Measurements from ENCODE around the gene ATXN7L2. TPM values are rescaled to one million over a fixed set of nuclear protein-coding genes. Genes with fewer than 3 reads are reported as not detected.

ATXN7L2 gene
- total RNA-seq, 2 donors from 2014 or later, result 2.7 to 3.3 TPM

GRCh38 chr1:109513110-109513710, 29.5 kb downstream of the ATXN7L2 start:
- no peak for DNase-seq (ENCODE audit: low spot score)

GRCh38 chr1:109514846-109515245, 31.1 kb downstream of the ATXN7L2 start:
- DNase-seq (ENCODE audit: low spot score), result no peak
- intact Hi-C loops (cut with DNase I), result no loop called here

More at GRCh38 chr1:109513110-109513710, 29.5 kb downstream of the ATXN7L2 start:
- intact Hi-C loops (cut with DNase I), result no loop called here

GRCh38 chr1:109516872-109517271, 33.2 kb downstream of the ATXN7L2 start:
- no peak for DNase-seq (ENCODE audit: low spot score)

GRCh38 chr1:109517337-109517736, 33.6 kb downstream of the ATXN7L2 start:
- no peak for DNase-seq (ENCODE audit: low spot score)
- intact Hi-C loops (cut with DNase I), result no loop called here

More at GRCh38 chr1:109516872-109517271, 33.2 kb downstream of the ATXN7L2 start:
- intact Hi-C loops (cut with DNase I), result no loop called here

GRCh38 chr1:109521002-109521951, 37.6 kb downstream of the ATXN7L2 start:
- no peak for DNase-seq (ENCODE audit: low spot score)
- intact Hi-C loops (cut with DNase I), result no loop called here

- DNase-seq (ENCODE audit: low spot score), result no peak
- intact Hi-C loops (cut with DNase I), result no loop called here
Observed at GRCh38 chr1:109522026-109522425, 38.3 kb downstream of the ATXN7L2 start.

- intact Hi-C loops (cut with DNase I), result no loop called here
Observed at GRCh38 chr1:109523706-109524105, 40.0 kb downstream of the ATXN7L2 start.

GRCh38 chr1:109527098-109527811, 43.5 kb downstream of the ATXN7L2 start:
- intact Hi-C loops (cut with DNase I), result no loop called here
- DNase-seq (ENCODE audit: low spot score), result no peak

More at GRCh38 chr1:109523706-109524105, 40.0 kb downstream of the ATXN7L2 start:
- DNase-seq (ENCODE audit: low spot score), result no peak

- intact Hi-C loops (cut with DNase I), result no loop called here
- DNase-seq (ENCODE audit: low spot score), result no peak
Observed at GRCh38 chr1:109527846-109528695, 44.4 kb downstream of the ATXN7L2 start.

GRCh38 chr1:109528712-109529111, 45.0 kb downstream of the ATXN7L2 start:
- no peak for DNase-seq (ENCODE audit: low spot score)
- intact Hi-C loops (cut with DNase I), result no loop called here

GRCh38 chr1:109529881-109530456, 46.3 kb downstream of the ATXN7L2 start:
- DNase-seq (ENCODE audit: low spot score), result no peak
- intact Hi-C loops (cut with DNase I), result loop anchor here (2.0 to 10.0 kb wide), 3 partner anchors 33 to 268 kb away; no protein-coding TSS in a partner anchor

GRCh38 chr1:109530457-109531087, 46.9 kb downstream of the ATXN7L2 start:
- DNase-seq (ENCODE audit: low spot score), result no peak
- intact Hi-C loops (cut with DNase I), result loop anchor here (2.0 to 10.0 kb wide), 3 partner anchors 34 to 268 kb away; no protein-coding TSS in a partner anchor

- intact Hi-C loops (cut with DNase I), result loop anchor here (2.0 to 10.0 kb wide), 3 partner anchors 35 to 269 kb away; no protein-coding TSS in a partner anchor
- no peak for DNase-seq (ENCODE audit: low spot score)
Observed at GRCh38 chr1:109531380-109531779, 47.7 kb downstream of the ATXN7L2 start.

GRCh38 chr1:109531826-109532364, 48.2 kb downstream of the ATXN7L2 start:
- no peak for DNase-seq (ENCODE audit: low spot score)
- intact Hi-C loops (cut with DNase I), result loop anchor here (2.0 to 10.0 kb wide), 4 partner anchors 35 to 270 kb away; no protein-coding TSS in a partner anchor

GRCh38 chr1:109532365-109533136, 48.8 kb downstream of the ATXN7L2 start:
- intact Hi-C loops (cut with DNase I), result loop anchor here (1.0 to 10.0 kb wide), 4 partner anchors 42 to 270 kb away; no protein-coding TSS in a partner anchor
- peak; percentile 94 for DNase-seq (ENCODE audit: low spot score)

- intact Hi-C loops (cut with DNase I), result loop anchor here (5.0 to 10.0 kb wide), 2 partner anchors 270 to 272 kb away; no protein-coding TSS in a partner anchor
- DNase-seq (ENCODE audit: low spot score), result no peak
Observed at GRCh38 chr1:109534307-109534858, 50.7 kb downstream of the ATXN7L2 start.
